GM12878 (cell line): ENCODE measurements around the gene RPL32. TPM values are rescaled to one million over a fixed set of nuclear protein-coding genes. Genes with fewer than 3 reads are reported as not detected.

ENCODE experiments used
- BCL11A ChIP-seq: IDR thresholded peaks from 2 replicates; pipeline ENCODE4 v1.6.1; 2011; ENCODE audit warnings: low read depth, low read length
- BHLHE40 ChIP-seq, 2 experiments: fragments of 450-650 bp in 1 of 2; IDR thresholded peaks; 2 replicates each; pipeline ENCODE4 v1.6.1; 2011 to 2017; ENCODE audit warnings: low read depth in 2 of 2, borderline replicate concordance in 1 of 2, improper control_type of control experiment in 1 of 2, low read length in 1 of 2, mild to moderate bottlenecking in 1 of 2
- BMI1 ChIP-seq: fragments of 450-650 bp; IDR thresholded peaks from 2 replicates; pipeline ENCODE4 v1.6.1; 2016; ENCODE audit warnings: mild to moderate bottlenecking, moderate library complexity, borderline replicate concordance
- CTCF ChIP-seq, 3 experiments: IDR thresholded peaks in 2 of 3; conservative IDR thresholded peaks in 1 of 3; 2 replicates each; pipeline ENCODE4 v1.5.1; 2011; ENCODE audit warnings: low read depth in 3 of 3, low read length in 3 of 3, mild to moderate bottlenecking in 3 of 3, control low read depth in 2 of 3, moderate library complexity in 2 of 3, inconsistent platforms in 1 of 3, mixed read lengths in 1 of 3; ENCODE audit not compliant: control insufficient read depth in 2 of 3, insufficient read depth in 1 of 3; ENCODE audit errors: extremely low read depth in 1 of 3
- E4F1 ChIP-seq: fragments of 450-650 bp; IDR thresholded peaks from 2 replicates; pipeline ENCODE4 v1.6.1; 2018; ENCODE audit warnings: borderline replicate concordance, mild to moderate bottlenecking; ENCODE audit not compliant: partially characterized antibody
- GATAD2B ChIP-seq: fragments of 450-650 bp; conservative IDR thresholded peaks from 2 replicates; pipeline ENCODE4 v1.6.1; 2017; ENCODE audit warnings: low read depth, mild to moderate bottlenecking, moderate library complexity
- NBN ChIP-seq: fragments of 450-650 bp; IDR thresholded peaks from 2 replicates; pipeline ENCODE4 v1.6.1; 2016
- NR2C1 ChIP-seq: fragments of 450-650 bp; IDR thresholded peaks from 2 replicates; pipeline ENCODE4 v1.6.1; 2017; ENCODE audit warnings: antibody characterized with exemption, mild to moderate bottlenecking, moderate library complexity
- SREBF2 ChIP-seq: IDR thresholded peaks from 2 replicates; pipeline ENCODE4 v1.6.1; 2012; ENCODE audit warnings: mild to moderate bottlenecking, low read length
- ZNF622 ChIP-seq: fragments of 450-650 bp; IDR thresholded peaks from 2 replicates; pipeline ENCODE4 v1.6.1; 2017; ENCODE audit warnings: mild to moderate bottlenecking, inconsistent platforms
- polyA plus RNA-seq, 11 experiments: library from polyadenylated mRNA; depleted of rRNA in 4 of 11; unstranded in 6 of 11; stranded (reverse) in 5 of 11; fragments of >200 nt; fragmentation: Nextera tagmentation in 4 of 11; fragmentation: Illumina TruSeq in 1 of 11; extraction: Ambion mirVana in 4 of 11; extraction: Trizol in 1 of 11; gene quantifications; 1 replicate in 1 of 11; 2 replicates in 10 of 11; pipeline versions ENCODE4 v1.2.1 to v1.2.3, GENCODE V29; 2011 to 2016; ENCODE audit warnings: inconsistent platforms in 2 of 11, missing spikeins in 2 of 11, low read depth in 1 of 11
- total RNA-seq, 4 experiments: library from RNA; depleted of rRNA in 3 of 4; stranded (reverse); fragments of >200 nt in 3 of 4; fragmentation: Illumina TruSeq in 1 of 4; extraction: Trizol in 1 of 4; gene quantifications; 2 replicates each; pipeline versions ENCODE4 v1.2.1 to v1.2.3, GENCODE V29; 2013 to 2021
- TF ChIP-seq, protein P1 (sequence below): IDR thresholded peaks from 2 replicates; pipeline ENCODE4 v1.6.1; 2011; ENCODE audit warnings: borderline replicate concordance, low read depth, mild to moderate bottlenecking, moderate library complexity, low read length; ENCODE audit not compliant: insufficient read depth, poor library complexity, severe bottlenecking
- TF ChIP-seq, protein P2 (sequence below): IDR thresholded peaks from 2 replicates; pipeline ENCODE4 v1.6.1; 2012; ENCODE audit warnings: low read length, inconsistent platforms

RPL32 gene
- total and polyA plus RNA-seq, 10 of the 15 experiments (the other 5 are each of a cell fraction or from before 2014, with no cell fraction given), result 1,533 to 5,147 (median 3,350) TPM

DNA sequence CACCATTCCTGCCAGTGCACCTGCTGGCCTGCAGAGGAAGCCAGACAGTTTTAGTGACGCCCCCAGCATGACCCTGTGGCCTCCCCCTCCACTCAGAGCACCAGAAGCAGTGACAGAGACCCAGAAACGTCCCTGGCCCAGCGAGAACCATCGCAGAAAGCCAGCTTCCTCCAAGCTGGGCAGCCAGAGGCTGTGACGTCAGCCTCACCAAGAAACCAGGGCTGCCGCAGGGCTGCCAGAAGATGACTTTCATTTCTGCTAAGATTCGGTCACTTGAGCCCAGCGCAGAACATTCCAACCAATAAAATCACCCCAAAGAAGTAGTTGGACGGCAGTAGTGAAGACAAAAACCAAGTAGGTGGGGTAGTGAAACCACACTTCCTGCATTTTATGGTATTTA is 29.6 kb upstream of the RPL32 start (continued):
- TF ChIP-seq E4F1, result no peak
- TF ChIP-seq ZNF622, result no peak
- TF ChIP-seq BCL11A, result no peak
- no peak for TF ChIP-seq NBN
- no peak for TF ChIP-seq BMI1
- TF ChIP-seq BHLHE40 (IDR thresholded peaks at IDR 0.05; ENCODE audit: borderline replicate concordance in 1 of 2, low read depth in 2 of 2, low read length in 1 of 2), result no peak
- TF ChIP-seq, protein P1, sequence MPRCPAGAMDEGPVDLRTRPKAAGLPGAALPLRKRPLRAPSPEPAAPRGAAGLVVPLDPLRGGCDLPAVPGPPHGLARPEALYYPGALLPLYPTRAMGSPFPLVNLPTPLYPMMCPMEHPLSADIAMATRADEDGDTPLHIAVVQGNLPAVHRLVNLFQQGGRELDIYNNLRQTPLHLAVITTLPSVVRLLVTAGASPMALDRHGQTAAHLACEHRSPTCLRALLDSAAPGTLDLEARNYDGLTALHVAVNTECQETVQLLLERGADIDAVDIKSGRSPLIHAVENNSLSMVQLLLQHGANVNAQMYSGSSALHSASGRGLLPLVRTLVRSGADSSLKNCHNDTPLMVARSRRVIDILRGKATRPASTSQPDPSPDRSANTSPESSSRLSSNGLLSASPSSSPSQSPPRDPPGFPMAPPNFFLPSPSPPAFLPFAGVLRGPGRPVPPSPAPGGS, result no peak
- TF ChIP-seq GATAD2B, result no peak
- 0 out of 6 replicates have a peak, but pooled peaks of 1 of the 3 experiments have one; percentile 6 for TF ChIP-seq CTCF (IDR thresholded peaks at IDR 0.05 in 2 of 3, conservative IDR thresholded peaks at IDR 0.05 in 1 of 3; ENCODE audit: control insufficient read depth in 2 of 3, extremely low read depth in 1 of 3, insufficient read depth in 1 of 3, low read depth in 3 of 3, low read length in 3 of 3)
- TF ChIP-seq NR2C1, result no peak
- no peak for TF ChIP-seq SREBF2
- TF ChIP-seq, protein P2, sequence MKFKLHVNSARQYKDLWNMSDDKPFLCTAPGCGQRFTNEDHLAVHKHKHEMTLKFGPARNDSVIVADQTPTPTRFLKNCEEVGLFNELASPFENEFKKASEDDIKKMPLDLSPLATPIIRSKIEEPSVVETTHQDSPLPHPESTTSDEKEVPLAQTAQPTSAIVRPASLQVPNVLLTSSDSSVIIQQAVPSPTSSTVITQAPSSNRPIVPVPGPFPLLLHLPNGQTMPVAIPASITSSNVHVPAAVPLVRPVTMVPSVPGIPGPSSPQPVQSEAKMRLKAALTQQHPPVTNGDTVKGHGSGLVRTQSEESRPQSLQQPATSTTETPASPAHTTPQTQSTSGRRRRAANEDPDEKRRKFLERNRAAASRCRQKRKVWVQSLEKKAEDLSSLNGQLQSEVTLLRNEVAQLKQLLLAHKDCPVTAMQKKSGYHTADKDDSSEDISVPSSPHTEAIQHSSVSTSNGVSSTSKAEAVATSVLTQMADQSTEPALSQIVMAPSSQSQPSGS, result no peak
- TF ChIP-seq, all 136 proteins: peak for 4
